GM19193 (cell line): ENCODE results near the gene AQP3.

ENCODE experiments used
- POLR2A ChIP-seq: IDR thresholded peaks from 4 replicates; pipeline ENCODE4 v1.6.1; 2011; ENCODE audit not compliant: insufficient read depth, insufficient read length; ENCODE audit errors: extremely low read depth

AQP3 gene

GRCh38 chr9:33446946-33447798 is at the start of gene AQP3:
Gene AQP3, minus strand, starts transcription at chr9:33447593. Its CDS starts 63 bp downstream, at chr9:33447530.
- peak; percentile 9 for TF ChIP-seq POLR2A

GRCh38 chr9:33489066-33489465 is 41.7 kb upstream of the AQP3 start:
- TF ChIP-seq POLR2A, result no peak

GRCh38 chr9:33480976-33481375 is 33.6 kb upstream of the AQP3 start:
- no peak for TF ChIP-seq POLR2A

GRCh38 chr9:33480106-33480505 is 32.7 kb upstream of the AQP3 start:
- TF ChIP-seq POLR2A, result no peak

GRCh38 chr9:33476503-33476902 is 29.1 kb upstream of the AQP3 start:
- no peak for TF ChIP-seq POLR2A

GRCh38 chr9:33475357-33475756 is 28.0 kb upstream of the AQP3 start:
- no peak for TF ChIP-seq POLR2A

- TF ChIP-seq POLR2A, result peak; percentile 85
Observed at GRCh38 chr9:33473643-33474352, 26.4 kb upstream of the AQP3 start, which contains the start of gene NOL6. Gene NOL6, minus strand, starts transcription at chr9:33473924. Its CDS starts 82 bp downstream, at chr9:33473842.

GRCh38 chr9:33472881-33473615 is 25.7 kb upstream of the AQP3 start:
- TF ChIP-seq POLR2A, result no peak

- no peak for TF ChIP-seq POLR2A
Observed at GRCh38 chr9:33472171-33472880, 24.9 kb upstream of the AQP3 start.

GRCh38 chr9:33471361-33471760 is 24.0 kb upstream of the AQP3 start:
- TF ChIP-seq POLR2A, result no peak

- TF ChIP-seq POLR2A, result no peak
Observed at GRCh38 chr9:33469891-33470290, 22.5 kb upstream of the AQP3 start.

- no peak for TF ChIP-seq POLR2A
Observed at GRCh38 chr9:33468797-33469621, 21.6 kb upstream of the AQP3 start.

- no peak for TF ChIP-seq POLR2A
Observed at GRCh38 chr9:33468215-33468730, 20.9 kb upstream of the AQP3 start.
